Muscle of leg (tissue), 11 donors: ENCODE measurements around the gene CLCN7. TPM values are rescaled to one million over a fixed set of nuclear protein-coding genes. Genes with fewer than 3 reads are reported as not detected.

Source experiments
- DNase-seq: peaks from one replicate; pipeline ENCODE4 v3.0.0; 2013
- H3K27ac ChIP-seq: one replicate; pipeline ENCODE4 v1.5.1; 2013; ENCODE audit warnings: mild to moderate bottlenecking, low read length, control low read depth
- H3K27me3 ChIP-seq: one replicate; pipeline ENCODE4 v1.6.1; 2013; ENCODE audit warnings: low read length; ENCODE audit not compliant: control insufficient read depth, insufficient read depth
- H3K36me3 ChIP-seq: one replicate; pipeline ENCODE4 v1.6.1; 2013; ENCODE audit warnings: low read length; ENCODE audit not compliant: control insufficient read depth, insufficient read depth
- H3K4me1 ChIP-seq: one replicate; pipeline ENCODE4 v1.6.1; 2013; ENCODE audit warnings: low read length; ENCODE audit not compliant: control insufficient read depth, insufficient read depth
- H3K4me3 ChIP-seq: one replicate; pipeline ENCODE4 v1.5.1; 2013; ENCODE audit warnings: low read length, control low read depth
- H3K9me3 ChIP-seq: replicated peaks from 2 replicates; pipeline ENCODE4 v1.6.1; 2013; ENCODE audit warnings: low read depth, low read length; ENCODE audit not compliant: control insufficient read depth
- WGBS: methylation state at CpG from one replicate; pipeline ENCODE4 v1.1.5; 2013; ENCODE audit warnings: missing lambda C conversion rate; ENCODE audit not compliant: insufficient coverage; 5-methylcytosine and 5-hydroxymethylcytosine counted together
- polyA plus RNA-seq, 8 donors: library from polyadenylated mRNA; unstranded; fragments of 120-200 nt; gene quantifications; one replicate each; pipeline versions ENCODE4 v1.2.1 to v1.2.3, GENCODE V29; 2013; ENCODE audit warnings: inconsistent platforms in 1 of 8, low replicate concordance in 1 of 8; ENCODE audit not compliant: insufficient read length in 8 of 8, insufficient read depth in 1 of 8
- total RNA-seq: library from RNA; stranded (reverse); fragments of 120-200 nt; gene quantifications from one replicate; pipeline ENCODE4 v1.2.4, GENCODE V29; 2013

Gene CLCN7
- total and polyA plus RNA-seq, 9 donors: 18.8 to 43.3 (median 31.1) TPM

DNA sequence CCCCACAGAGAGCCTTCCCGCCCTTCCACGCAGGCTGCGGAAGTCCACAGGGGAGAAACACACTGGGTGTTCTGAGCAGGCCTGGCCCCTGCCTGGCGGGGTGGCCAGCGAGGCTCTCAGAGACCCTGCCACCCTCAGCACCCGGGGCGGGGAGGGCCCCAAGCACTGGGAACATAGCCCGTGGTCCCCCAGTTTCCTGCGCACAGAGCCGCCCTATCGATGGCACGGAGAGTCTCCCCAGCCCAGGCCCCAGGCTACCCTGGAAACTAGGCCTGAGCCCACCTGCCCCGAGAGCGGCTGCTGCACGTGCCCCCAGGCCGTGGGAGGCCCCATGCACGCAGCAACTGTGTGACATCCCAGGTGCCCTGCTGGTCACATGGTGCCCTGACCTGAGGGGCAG, 20.3 kb downstream of the CLCN7 start:
- H3K36me3 ChIP-seq: peaks cover 79% of the 10 kb centered on the region
- no peak overlapping the region for H3K27ac ChIP-seq
- no peak overlapping the region for H3K4me3 ChIP-seq
- DNase-seq: no peak
- H3K27me3 ChIP-seq: no peaks in the 10 kb centered on the region
- peaks cover 2% of the 10 kb centered on the region for H3K4me1 ChIP-seq
- H3K9me3 ChIP-seq: no peaks in the 10 kb centered on the region
- WGBS: 92% methylated on average over 17 of the region's 17 CpGs

DNA sequence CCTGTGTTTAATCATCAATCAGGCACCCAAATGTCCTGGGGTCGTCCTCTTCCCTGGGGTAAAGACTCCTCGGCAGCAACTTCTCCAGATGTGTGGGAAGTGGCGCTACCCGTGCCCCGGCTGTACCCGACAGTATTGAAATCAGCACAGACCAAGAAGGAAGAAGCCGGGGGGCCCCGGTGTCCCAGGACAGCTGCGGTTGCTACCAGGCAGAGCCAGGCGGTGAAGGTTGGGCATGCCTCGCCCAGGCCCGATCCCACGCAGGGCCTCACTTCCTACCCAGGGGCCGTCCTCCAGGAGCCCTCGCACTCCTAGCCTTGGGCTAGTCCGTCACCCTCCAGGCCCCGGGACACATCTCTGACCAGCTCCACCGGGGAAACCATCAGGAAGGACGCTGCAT, 21.5 kb downstream of the CLCN7 start:
- Histone ChIP-seq H3K27me3 (no peaks in the 10 kb centered on the region), H3K4me1 (no peaks in the 10 kb centered on the region), H3K9me3 (no peaks in the 10 kb centered on the region), H3K27ac (no peak overlapping the region), H3K4me3 (no peak overlapping the region), H3K36me3 (peaks cover 83% of the 10 kb centered on the region)
- 90% methylated on average over 16 of the region's 19 CpGs for WGBS
- DNase-seq: no peak

DNA sequence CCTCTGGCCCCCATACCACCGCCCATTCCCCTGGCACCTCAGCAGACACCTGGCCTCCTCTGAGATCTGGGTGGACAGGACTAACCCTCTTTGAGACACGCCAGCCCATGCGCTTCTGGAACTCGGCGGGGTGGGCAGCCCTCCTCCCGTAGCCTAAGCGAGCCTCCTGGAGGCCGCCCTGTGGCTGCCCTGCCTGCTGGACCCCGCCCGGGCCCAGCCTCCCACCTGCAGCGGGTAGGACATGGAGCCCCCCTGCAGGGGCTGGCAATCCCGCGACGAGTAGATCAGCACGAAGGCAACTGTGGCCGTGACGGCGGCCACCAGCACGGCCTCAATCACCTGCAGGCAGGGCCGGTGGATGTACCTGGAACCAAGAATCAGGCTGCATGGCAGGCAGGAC, 22.3 kb downstream of the CLCN7 start:
- H3K4me1 ChIP-seq: no peaks in the 10 kb centered on the region
- H3K36me3 ChIP-seq: peaks cover 83% of the 10 kb centered on the region
- WGBS: 92% methylated on average over 20 of the region's 20 CpGs
- no peaks in the 10 kb centered on the region for H3K27me3 ChIP-seq
- H3K27ac ChIP-seq: no peak overlapping the region
- H3K9me3 ChIP-seq: no peaks in the 10 kb centered on the region
- DNase-seq: no peak
- no peak overlapping the region for H3K4me3 ChIP-seq

DNA sequence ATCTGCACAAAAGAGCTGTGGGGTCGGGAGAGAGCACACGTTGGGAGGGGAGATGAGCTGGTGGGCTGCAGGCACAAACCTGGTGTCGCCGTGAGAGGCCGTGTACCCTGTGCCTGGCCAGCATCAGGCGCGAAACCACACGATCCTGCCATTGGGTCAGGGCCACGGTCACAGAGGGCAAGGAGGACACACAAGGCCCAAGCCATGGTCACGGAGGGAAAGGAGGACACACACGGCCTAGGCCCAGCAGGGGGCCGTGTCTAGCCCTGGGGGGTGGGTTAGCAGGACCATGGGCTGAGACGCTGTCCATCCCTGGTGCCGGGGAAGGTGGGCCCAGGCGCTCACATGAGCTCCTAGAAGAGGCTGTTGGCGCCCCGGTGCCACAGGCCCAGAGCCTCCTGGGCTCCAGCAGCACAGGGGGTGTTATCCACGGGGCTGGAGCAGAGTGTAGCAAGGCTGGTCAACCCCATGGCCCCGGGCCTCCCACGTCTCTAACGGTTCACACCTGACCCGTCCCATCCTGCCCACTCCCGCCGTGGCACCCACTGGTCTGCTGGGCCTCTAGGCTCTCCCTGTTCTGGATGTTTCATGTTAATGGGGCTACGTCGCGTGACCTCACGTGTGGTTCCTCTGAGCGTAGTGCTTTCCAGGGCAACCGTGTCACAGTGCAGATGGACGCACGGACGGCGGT, 23.0 kb downstream of the CLCN7 start:
- H3K9me3 ChIP-seq: no peaks in the 10 kb centered on the region
- no peaks in the 10 kb centered on the region for H3K27me3 ChIP-seq
- no peak for DNase-seq
- 93% methylated on average over 34 of the region's 34 CpGs for WGBS
- H3K36me3 ChIP-seq: peaks cover 79% of the 10 kb centered on the region
- H3K4me3 ChIP-seq: no peak overlapping the region
- H3K4me1 ChIP-seq: no peaks in the 10 kb centered on the region
- no peak overlapping the region for H3K27ac ChIP-seq

DNA sequence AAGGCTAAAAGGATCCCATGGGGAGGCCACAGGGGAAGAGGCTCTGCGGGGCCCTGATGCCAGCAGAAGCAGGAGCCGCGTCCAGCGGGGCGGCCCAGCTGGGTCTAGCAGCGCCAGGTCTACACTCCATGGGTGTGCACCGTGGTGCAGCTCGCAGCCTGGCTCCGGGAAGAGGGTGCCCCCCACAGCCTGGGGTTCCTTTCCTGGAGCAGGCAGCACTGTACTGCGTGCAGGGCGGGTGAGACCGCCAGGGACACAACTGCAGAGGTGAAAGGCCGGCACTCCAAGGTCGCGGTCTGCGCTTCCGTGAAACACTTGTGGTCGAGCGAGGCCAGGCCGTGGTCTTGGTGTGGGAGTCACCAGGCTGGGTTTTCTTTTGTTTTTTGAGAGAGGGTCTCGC, 24.0 kb downstream of the CLCN7 start:
- Histone ChIP-seq H3K36me3 (peaks cover 82% of the 10 kb centered on the region), H3K4me3 (no peak overlapping the region), H3K27me3 (no peaks in the 10 kb centered on the region), H3K27ac (no peak overlapping the region), H3K9me3 (no peaks in the 10 kb centered on the region), H3K4me1 (no peaks in the 10 kb centered on the region)
- DNase-seq: no peak
- WGBS: 96% methylated on average over 15 of the region's 21 CpGs

DNA sequence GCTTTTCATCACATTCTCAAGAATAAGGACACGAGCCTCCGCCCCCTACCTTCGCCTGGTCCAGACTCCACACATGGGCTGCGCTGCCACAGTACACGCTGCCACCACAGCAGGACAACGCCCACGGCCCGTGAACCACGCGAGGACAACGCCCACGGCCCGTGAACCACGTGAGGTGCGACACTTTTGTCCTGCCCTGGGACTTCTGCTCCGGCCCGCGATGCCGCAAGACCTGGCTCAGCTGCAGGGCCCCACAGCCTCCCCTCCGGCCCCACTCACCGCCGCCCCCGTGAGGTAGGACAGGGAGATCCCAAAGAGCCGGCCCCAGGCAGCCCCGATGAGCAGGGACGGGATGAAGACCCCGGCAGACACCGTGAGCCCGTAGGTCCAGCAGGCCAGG, 24.6 kb downstream of the CLCN7 start:
- DNase-seq: no peak
- Histone ChIP-seq H3K27ac (no peak overlapping the region), H3K9me3 (no peaks in the 10 kb centered on the region), H3K4me3 (no peak overlapping the region), H3K4me1 (no peaks in the 10 kb centered on the region), H3K36me3 (peaks cover 82% of the 10 kb centered on the region), H3K27me3 (no peaks in the 10 kb centered on the region)
- 92% methylated on average over 29 of the region's 29 CpGs for WGBS

DNA sequence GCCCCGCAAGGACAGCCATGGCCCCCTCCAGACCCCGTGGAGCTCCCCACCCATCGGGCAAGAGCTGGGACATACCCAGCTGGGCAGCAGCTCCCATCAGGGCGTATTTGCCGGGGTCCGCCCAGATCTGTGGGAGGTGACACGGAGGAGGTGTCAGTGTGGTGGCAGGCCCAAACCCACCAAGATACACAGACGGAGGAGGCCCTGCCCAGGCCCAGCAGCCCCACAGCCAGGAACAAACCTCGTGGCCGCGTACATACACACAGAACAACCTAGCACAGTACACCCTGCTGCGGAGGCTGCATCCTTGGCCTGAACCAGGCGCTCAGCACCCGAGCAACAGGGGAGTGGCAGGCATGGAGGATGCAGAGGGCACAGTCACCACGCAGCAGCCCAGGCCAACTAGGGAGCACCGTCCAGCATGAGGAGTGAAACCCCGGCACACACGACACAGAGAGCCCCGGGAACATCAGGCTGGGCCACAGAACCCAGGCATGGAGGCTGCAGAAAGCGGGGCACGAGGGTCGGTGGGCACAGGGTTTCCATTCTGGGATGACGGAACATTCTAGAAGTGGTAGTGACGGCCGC, 25.5 kb downstream of the CLCN7 start:
- H3K9me3 ChIP-seq: no peaks in the 10 kb centered on the region
- no peaks in the 10 kb centered on the region for H3K27me3 ChIP-seq
- no peak overlapping the region for H3K4me3 ChIP-seq
- H3K4me1 ChIP-seq: no peaks in the 10 kb centered on the region
- WGBS: 97% methylated on average over 17 of the region's 25 CpGs
- DNase-seq: no peak
- H3K27ac ChIP-seq: no peak overlapping the region
- peaks cover 73% of the 10 kb centered on the region for H3K36me3 ChIP-seq

DNA sequence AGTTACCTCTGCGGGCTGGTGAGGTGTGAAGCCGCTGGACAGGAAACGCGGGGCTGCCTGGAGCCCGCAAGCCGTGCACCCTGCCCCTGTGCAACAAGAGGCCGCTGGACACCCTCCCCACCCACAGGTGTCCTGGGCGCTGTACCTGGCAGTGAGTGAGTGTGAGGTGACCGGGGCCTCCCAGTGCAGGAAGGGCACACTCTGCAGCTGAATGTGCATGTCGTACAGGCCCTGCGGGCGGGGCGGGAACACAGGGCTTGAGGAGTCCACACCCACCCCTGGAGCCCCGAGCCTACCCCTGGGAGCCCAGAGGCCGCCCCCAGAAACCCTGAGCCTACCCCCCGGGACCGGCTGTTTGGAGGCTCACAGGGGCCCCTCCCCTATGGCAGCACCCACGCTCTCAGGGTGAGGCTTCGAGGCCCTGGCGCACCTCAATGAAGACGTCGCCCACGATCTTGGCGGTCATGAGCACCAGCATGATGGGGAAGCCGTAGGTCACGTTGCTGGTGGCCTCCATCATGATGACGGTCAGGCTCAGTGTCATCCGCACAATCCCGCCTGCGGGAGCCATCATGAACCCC, 26.2 kb downstream of the CLCN7 start:
- Histone ChIP-seq H3K36me3 (peaks cover 66% of the 10 kb centered on the region), H3K9me3 (no peaks in the 10 kb centered on the region), H3K27me3 (no peaks in the 10 kb centered on the region), H3K27ac (no peak overlapping the region), H3K4me3 (no peak overlapping the region), H3K4me1 (no peaks in the 10 kb centered on the region)
- no peak for DNase-seq
- 93% methylated on average over 28 of the region's 30 CpGs for whole genome bisulfite sequencing

DNA sequence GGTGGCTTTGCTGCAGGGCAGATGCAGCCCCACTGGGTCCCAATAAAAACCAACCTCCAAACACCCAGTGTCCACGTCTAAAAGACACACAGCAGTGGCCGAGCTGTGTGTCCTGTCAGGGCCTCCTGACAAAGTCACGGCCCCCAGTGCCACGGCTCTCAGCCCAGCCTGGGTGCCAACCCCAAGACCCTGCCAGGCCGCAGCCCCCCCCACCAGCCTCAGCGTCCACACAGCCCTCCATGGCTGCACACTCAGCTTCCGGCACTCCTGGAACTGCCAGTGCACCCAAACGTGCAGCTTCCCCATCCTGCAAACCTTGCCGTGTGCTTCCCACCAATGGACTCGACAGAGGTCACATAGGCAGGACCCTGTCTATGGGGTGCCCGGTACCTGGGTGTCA, 26.9 kb downstream of the CLCN7 start:
- no peaks in the 10 kb centered on the region for H3K27me3 ChIP-seq
- H3K36me3 ChIP-seq: peaks cover 62% of the 10 kb centered on the region
- 89% methylated on average over 11 of the region's 11 CpGs for WGBS
- no peak overlapping the region for H3K4me3 ChIP-seq
- H3K4me1 ChIP-seq: no peaks in the 10 kb centered on the region
- no peak overlapping the region for H3K27ac ChIP-seq
- DNase-seq: no peak
- no peaks in the 10 kb centered on the region for H3K9me3 ChIP-seq

DNA sequence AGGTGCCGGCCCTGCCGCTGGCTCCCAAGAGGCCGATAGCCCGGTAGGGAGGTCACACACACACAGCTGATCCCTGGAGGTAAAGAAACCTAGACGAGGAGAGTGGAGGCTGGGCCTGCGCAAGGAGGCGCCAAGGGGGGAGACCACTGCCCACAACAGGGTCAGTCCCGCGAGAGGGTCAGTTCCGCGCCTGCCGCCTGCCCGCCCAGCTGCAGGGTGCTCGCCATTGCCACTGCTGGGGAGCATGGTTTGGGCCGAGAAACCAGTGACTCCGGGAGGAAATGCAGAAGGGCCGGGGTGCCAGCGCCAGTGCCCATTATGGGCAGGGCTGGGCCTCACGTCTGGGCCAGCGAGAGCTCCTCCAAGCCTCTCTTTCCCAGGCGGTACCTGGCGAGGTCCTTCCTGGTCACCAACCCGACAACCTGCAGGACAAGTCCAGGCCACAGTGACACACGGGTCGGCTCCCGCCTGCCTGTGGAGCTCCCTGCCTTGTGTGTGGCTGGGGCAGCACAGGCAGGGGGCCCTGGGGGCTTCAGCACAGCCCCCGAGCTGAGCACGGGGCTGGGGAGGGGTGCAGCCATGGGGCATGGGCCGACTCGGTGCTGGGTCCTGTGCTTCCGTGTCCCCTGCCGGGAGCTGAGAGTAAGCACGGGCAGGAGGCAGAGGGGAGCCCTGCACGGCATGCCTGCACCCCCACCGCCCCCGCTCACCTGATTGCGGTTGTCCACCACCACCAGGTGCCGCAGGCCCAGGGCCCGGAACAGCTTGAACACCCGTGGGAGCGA, 28.3 kb downstream of the CLCN7 start:
- Histone ChIP-seq H3K9me3 (no peaks in the 10 kb centered on the region), H3K36me3 (peaks cover 53% of the 10 kb centered on the region), H3K27me3 (no peaks in the 10 kb centered on the region), H3K4me1 (peaks cover 2% of the 10 kb centered on the region), H3K4me3 (no peak overlapping the region), H3K27ac (no peak overlapping the region)
- no peak for DNase-seq
- WGBS: 92% methylated on average over 41 of the region's 41 CpGs
